HPDE6-E6E7 (cell line): ENCODE data around the gene CLEC18A.
"Not testable (repeated sequence)": the region's sequence is repeated elsewhere in the genome, so short reads cannot be mapped to it uniquely, and the experiment has no call there.

Source experiments
- DNase-seq: peaks from one replicate; pipeline ENCODE4 v3.0.0; 2011; ENCODE audit warnings: missing footprints; ENCODE audit errors: extremely low spot score

Gene CLEC18A

GRCh38 chr16:69951672-69952031 is 518 bp downstream of the CLEC18A start:
- DNase-seq, result not testable (repeated sequence)

GRCh38 chr16:69952116-69952515 is 982 bp downstream of the CLEC18A start:
- DNase-seq, result not testable (repeated sequence)

- DNase-seq, result not testable (repeated sequence)
These were observed 1.6 kb downstream of the CLEC18A start for GRCh38 chr16:69952572-69953355.

- DNase-seq, result not testable (repeated sequence)
These were observed 3.1 kb downstream of the CLEC18A start for GRCh38 chr16:69954241-69954640.

- DNase-seq, result not testable (repeated sequence)
These were observed 12.2 kb downstream of the CLEC18A start for GRCh38 chr16:69963312-69963711.

- DNase-seq, result not testable (repeated sequence)
These were observed 14.0 kb downstream of the CLEC18A start for GRCh38 chr16:69964960-69965660.

GRCh38 chr16:69965661-69966054 is 14.5 kb downstream of the CLEC18A start:
- DNase-seq, result not testable (repeated sequence)

- not testable (repeated sequence) for DNase-seq
These were observed 16.6 kb downstream of the CLEC18A start for GRCh38 chr16:69967688-69968087.

GRCh38 chr16:69968125-69968524 is 17.0 kb downstream of the CLEC18A start:
- not testable (repeated sequence) for DNase-seq

- not testable (repeated sequence) for DNase-seq
These were observed 18.5 kb downstream of the CLEC18A start for GRCh38 chr16:69969657-69970056.

GRCh38 chr16:69972120-69972519 is 21.0 kb downstream of the CLEC18A start:
- not testable (repeated sequence) for DNase-seq

- DNase-seq, result not testable (repeated sequence)
These were observed 21.8 kb downstream of the CLEC18A start for GRCh38 chr16:69972935-69973334.

- DNase-seq, result not testable (repeated sequence)
These were observed 34.1 kb downstream of the CLEC18A start for GRCh38 chr16:69985196-69985595.

GRCh38 chr16:69997956-69998355 is 46.8 kb downstream of the CLEC18A start:
- not testable (repeated sequence) for DNase-seq

GRCh38 chr16:69999801-70000200 is 48.7 kb downstream of the CLEC18A start:
- DNase-seq, result not testable (repeated sequence)

GRCh38 chr16:70003511-70003910 is 52.4 kb downstream of the CLEC18A start:
- not testable (repeated sequence) for DNase-seq

- not testable (repeated sequence) for DNase-seq
These were observed 57.5 kb downstream of the CLEC18A start for GRCh38 chr16:70008604-70009003.

GRCh38 chr16:70010615-70011014 is 59.5 kb downstream of the CLEC18A start:
- not testable (repeated sequence) for DNase-seq

GRCh38 chr16:70011120-70011519 is 60.0 kb downstream of the CLEC18A start:
- DNase-seq, result not testable (repeated sequence)

- DNase-seq, result not testable (repeated sequence)
These were observed 61.2 kb downstream of the CLEC18A start for GRCh38 chr16:70012354-70012753.

GRCh38 chr16:70012951-70013350 is 61.8 kb downstream of the CLEC18A start:
- DNase-seq, result not testable (repeated sequence)
